Mesenteric fat pad (tissue), 1 donor: ENCODE data around the gene PGM2L1. TPM values are rescaled to one million over a fixed set of nuclear protein-coding genes. Genes with fewer than 3 reads are reported as not detected.
"Not testable (repeated sequence)": the region's sequence is repeated elsewhere in the genome, so short reads cannot be mapped to it uniquely, and the experiment has no call there.

Experiments used
- DNase-seq: peaks from one replicate; pipeline ENCODE4 v3.0.0-alpha.2; 2020; ENCODE audit warnings: low spot score
- long read RNA-seq: library from polyadenylated mRNA; unstranded; transcript quantifications from one replicate; pipeline ENCODE4 v2.0.0, GENCODE V29; 2020
- total RNA-seq: library from RNA; stranded (reverse); fragmentation: NEBNext Ultra II Directional; extraction: Animal tissue kit (Norgen Biotek cat#: 25700); gene quantifications from one replicate; pipeline ENCODE4 v1.2.1, GENCODE V29; 2021
- donor health status: DM: yes; HTN: yes; CAD: no.

Gene PGM2L1
- 2.8 TPM for total RNA-seq
- long read RNA-seq, full-length matches to known transcripts = 20 of 24 reads
- long read RNA-seq, partial matches to known transcripts = 1 of 24 reads
- long read RNA-seq, other reads (novel, unspliced or antisense) = 3 of 24 reads

- DNase-seq = peak; percentile 94
These were observed at the start of gene PGM2L1 for GRCh38 chr11:74398244-74399159. TSS of gene PGM2L1 (minus strand) at chr11:74398433. CDS start at chr11:74398161, 272 bp downstream.

GRCh38 chr11:74447720-74448119 is 49.5 kb upstream of the PGM2L1 start:
- DNase-seq = no peak

- no peak for DNase-seq
These were observed 48.3 kb upstream of the PGM2L1 start for GRCh38 chr11:74446532-74446938.

GRCh38 chr11:74444173-74444826 is 46.1 kb upstream of the PGM2L1 start:
- no peak for DNase-seq

GRCh38 chr11:74443071-74443864 is 45.0 kb upstream of the PGM2L1 start:
- DNase-seq = no peak

- no peak for DNase-seq
These were observed 44.4 kb upstream of the PGM2L1 start for GRCh38 chr11:74442636-74443035.

- DNase-seq = no peak
These were observed 40.4 kb upstream of the PGM2L1 start for GRCh38 chr11:74438681-74439080.

- no peak for DNase-seq
These were observed 39.3 kb upstream of the PGM2L1 start for GRCh38 chr11:74437441-74438042.

- no peak for DNase-seq
These were observed 36.3 kb upstream of the PGM2L1 start for GRCh38 chr11:74434528-74434927.

GRCh38 chr11:74429205-74429604 is 31.0 kb upstream of the PGM2L1 start:
- DNase-seq = no peak

- DNase-seq = no peak
These were observed 29.2 kb upstream of the PGM2L1 start for GRCh38 chr11:74427384-74427886.

GRCh38 chr11:74425100-74425499 is 26.9 kb upstream of the PGM2L1 start:
- no peak for DNase-seq

GRCh38 chr11:74418509-74418895 is 20.3 kb upstream of the PGM2L1 start:
- no peak for DNase-seq

- DNase-seq = no peak
These were observed 19.8 kb upstream of the PGM2L1 start for GRCh38 chr11:74417860-74418508.

GRCh38 chr11:74417379-74417804 is 19.2 kb upstream of the PGM2L1 start:
- DNase-seq = no peak

GRCh38 chr11:74416974-74417373 is 18.7 kb upstream of the PGM2L1 start:
- not testable (repeated sequence) for DNase-seq

- no peak for DNase-seq
These were observed 14.6 kb upstream of the PGM2L1 start for GRCh38 chr11:74412733-74413359.

- no peak for DNase-seq
These were observed 14.1 kb upstream of the PGM2L1 start for GRCh38 chr11:74412321-74412720.

GRCh38 chr11:74409633-74410032 is 11.4 kb upstream of the PGM2L1 start:
- no peak for DNase-seq
